Stimulated activated CD4-positive, alpha-beta T cell treated with anti-CD3 and anti-CD28 coated beads, TNF-alpha, amount 100 ng/mL, for 1 hour (primary cell): ENCODE data around the gene ARF3.
"Not testable (repeated sequence)": the region's sequence is repeated elsewhere in the genome, so short reads cannot be mapped to it uniquely, and the experiment has no call there.

Experiments used
- DNase-seq, 3 donors: peaks; one replicate each; pipeline ENCODE4 v3.0.0-alpha.2; 2020; ENCODE audit warnings: low read depth in 3 of 3, low spot score in 1 of 3

Gene ARF3

GRCh38 chr12:48932878-48933277 is 24.4 kb downstream of the ARF3 start:
- no peak for DNase-seq

- DNase-seq = no peak
Observed at GRCh38 chr12:48930475-48930874, 26.8 kb downstream of the ARF3 start.

DNA sequence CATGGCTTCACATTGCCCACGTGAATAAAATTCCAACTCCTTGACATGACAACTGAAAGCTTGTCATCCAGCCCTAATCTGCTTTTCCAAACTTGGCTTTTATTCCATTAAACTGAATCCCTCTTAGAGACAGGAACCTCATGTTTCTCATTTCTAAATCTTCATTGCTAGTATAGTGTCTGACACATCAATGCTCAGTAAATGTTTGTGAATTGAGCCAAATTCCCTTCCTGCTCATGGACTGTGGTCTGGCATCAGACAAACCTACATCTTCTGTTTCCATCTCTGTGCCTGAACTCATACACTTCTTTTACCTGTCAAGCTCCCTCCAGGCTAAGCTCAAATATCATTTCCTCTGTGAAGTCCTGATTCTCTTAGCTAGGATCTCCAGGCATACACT is 27.7 kb downstream of the ARF3 start:
- DNase-seq = no peak

- DNase-seq = no peak
Observed at GRCh38 chr12:48927261-48927660, 30.0 kb downstream of the ARF3 start.

GRCh38 chr12:48925304-48926011 is 31.8 kb downstream of the ARF3 start, which contains the start of gene FKBP11:
Gene FKBP11 (minus strand): TSS chr12:48925492. CDS start chr12:48925428, 64 bp downstream.
- DNase-seq = peak; percentile 33 to 58 (median 41)

GRCh38 chr12:48924617-48925303 is 32.5 kb downstream of the ARF3 start:
- DNase-seq = peak in 2 of 3 donors; percentile 48 to 63

- DNase-seq = no peak
Observed at GRCh38 chr12:48923117-48923516, 34.2 kb downstream of the ARF3 start.

DNA sequence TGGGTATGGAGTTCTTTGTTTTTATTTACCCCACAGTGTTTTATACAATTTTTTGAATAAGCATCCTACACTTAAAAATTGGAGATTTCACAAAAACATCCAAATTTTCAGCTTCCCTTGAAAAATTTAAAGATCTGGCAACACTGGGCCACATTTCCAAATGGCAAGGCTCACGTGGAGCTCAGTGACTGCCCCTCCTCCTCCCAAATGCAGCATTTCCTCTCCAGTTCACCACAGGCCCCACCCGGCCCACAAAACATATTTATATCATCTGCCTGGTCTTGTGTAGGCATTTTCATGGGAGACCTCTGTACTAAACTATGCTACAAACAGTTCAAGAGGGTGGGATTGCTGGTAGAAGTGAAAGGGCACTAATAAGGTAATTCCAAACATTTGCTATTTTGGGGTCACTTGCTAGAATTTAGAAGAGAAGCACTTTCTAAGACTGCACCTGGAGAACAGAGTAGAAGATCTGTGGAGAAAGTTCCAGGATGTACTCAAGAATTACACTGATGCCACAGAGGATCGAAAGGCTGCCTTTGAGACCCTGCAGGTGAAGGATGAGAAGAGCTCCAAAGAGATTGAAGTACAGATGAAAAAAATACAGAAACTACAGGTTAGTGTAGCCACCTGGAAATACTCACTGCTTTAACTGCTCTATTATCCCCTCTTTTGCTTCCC is 39.3 kb downstream of the ARF3 start:
- no peak for DNase-seq

DNA sequence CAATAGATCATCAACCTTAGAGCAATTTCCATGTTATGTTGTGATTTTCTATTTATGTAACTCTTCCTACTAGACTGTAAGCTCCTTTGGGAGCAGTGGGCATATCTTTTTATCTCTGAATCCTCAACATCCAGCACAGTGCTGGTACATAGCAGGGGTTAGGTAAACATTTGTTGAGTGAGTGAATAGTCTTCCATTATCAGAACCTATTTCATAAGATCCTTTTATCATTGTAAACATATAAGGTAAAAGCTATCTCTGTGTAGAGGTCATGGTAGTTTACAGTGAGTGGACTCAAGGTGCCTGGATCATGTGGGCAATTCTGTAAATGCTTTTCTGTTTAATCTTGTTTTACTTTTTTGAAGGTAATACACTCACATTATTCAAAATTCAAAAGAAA is 47.1 kb downstream of the ARF3 start:
- no peak for DNase-seq

- not testable (repeated sequence) for DNase-seq
Observed at GRCh38 chr12:48909698-48910097, 47.6 kb downstream of the ARF3 start.

DNA sequence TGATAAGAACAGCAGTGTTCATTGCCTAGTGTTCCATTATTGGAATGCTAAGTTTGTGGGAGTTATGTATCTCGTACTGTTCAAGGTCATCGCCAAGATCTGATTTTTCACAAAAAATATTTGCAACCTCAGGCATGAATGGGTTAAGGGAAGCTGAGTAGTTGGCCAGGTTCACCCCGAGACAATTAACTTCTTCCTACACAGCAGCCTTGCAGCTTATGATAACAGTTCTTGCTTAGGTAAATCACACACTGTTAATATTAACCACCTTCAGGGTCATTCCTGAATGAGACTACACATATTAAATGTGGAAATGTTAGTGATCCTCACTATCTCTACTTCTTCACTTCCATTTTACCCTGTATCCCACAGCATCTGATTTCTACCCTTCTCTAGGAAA is 50.0 kb downstream of the ARF3 start:
- no peak for DNase-seq

- DNase-seq = peak; percentile 57 to 72 (median 62)
Observed at GRCh38 chr12:48903982-48904411, 53.3 kb downstream of the ARF3 start.

DNA sequence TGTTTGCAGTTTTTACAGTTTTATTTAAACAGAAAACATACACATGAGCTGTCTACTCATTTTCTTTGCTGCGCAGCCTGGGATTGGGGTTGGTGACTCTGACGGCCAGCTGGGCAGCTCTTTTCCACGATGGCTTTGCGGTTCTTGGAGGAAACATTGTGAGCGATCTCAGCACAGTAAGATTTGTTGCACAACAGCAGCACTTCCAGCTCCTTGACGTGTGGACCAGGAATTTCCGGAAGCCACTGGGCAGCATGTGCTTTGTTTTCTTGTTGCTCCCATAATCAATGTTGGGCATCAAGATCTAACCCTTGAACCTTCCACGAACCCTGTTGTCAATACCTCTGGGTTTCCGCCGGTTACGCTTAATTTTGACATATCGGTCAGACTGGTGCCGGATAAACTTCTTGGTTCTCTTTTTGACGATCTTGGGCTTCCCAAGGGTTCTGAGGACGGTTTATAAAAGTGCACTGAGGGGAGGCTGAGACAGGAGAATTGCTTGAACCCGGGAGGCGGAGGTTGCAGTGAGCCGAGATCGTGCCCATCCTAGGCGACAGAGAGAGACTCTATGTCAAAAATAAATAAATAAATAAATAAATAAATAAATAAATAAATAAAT is 53.8 kb downstream of the ARF3 start:
- DNase-seq = no peak

DNA sequence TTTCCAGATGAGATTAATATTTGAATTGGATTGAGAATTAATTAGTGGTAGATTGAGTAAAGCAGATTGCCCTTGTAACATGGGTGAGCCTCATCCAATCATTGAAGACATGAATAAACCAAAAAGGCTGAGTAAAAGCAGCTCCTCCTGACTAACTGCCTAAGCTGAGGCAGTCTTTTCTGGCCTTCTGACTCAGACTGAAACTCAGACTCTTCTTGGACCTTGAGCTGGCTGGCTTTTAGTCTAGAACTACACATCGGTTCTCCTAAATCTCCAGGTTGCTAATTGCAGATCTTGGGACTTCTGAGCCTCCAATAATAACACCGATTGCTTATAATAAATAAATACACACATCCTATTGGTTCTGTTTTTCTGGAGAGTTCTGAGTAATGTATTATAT is 56.0 kb downstream of the ARF3 start:
- DNase-seq = no peak

DNA sequence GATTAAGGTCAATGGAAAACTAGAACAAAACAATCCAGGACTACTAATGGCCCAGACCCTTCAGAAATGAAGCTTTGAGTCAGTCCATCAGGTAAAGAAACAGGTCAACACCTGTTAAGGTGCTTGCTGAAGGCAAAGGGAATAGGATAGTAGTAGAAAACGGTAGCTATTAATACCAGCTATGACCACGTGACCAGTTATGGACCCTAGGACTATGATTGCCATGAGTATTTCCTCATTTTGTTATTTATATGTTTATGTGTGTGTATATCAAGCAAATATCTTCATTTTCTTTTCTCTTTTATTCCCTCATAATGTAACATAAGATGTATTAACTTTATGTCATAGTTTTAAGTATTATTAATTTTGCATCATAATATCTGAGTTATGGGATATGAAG is 57.6 kb downstream of the ARF3 start:
- DNase-seq = no peak

DNA sequence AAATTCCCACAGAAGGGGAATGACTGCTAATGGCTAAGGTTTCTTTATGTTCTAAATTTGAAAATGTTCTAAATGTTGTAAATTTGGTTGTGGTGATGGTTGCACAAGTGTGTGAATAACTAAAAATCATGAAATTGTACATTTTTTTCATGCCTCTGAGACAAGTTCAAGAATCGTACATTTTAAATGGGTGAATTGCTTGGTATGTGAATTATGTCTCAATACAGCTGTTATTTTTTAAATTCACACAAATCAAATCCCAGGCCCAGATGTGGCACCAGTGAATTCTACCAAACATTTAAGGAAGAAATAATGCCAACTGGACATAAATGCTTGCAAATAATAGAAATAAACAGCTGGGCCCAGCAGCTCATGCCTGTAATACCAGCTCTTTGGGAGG is 63.0 kb downstream of the ARF3 start:
- no peak for DNase-seq

GRCh38 chr12:48890657-48891418 is 66.4 kb downstream of the ARF3 start:
- peak; percentile 26 to 71 (median 50) for DNase-seq

DNA sequence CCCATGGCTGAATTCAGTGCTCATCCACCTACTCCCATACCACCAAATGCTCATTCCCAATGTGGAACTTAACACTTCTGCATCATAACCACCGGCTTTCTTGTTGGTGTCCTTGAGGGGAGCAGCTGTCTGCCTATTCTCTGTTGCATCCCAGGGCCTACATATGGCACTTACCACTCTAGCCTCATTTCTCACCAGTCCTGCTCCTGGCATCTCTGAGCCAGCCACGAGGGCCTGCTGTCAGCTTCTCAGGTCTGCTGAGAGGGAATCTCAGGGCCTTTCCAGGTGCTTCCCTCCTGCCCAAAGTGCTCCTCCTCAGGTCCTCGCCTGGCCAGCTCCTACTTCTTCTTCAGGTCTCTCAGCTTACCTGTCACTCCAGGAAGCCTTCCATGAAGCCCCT is 67.6 kb downstream of the ARF3 start:
- DNase-seq = no peak
